Stimulated activated CD4-positive, alpha-beta T cell treated with anti-CD3 and anti-CD28 coated beads, Interleukin-2, amount 100 ng/mL, for 4 hours (primary cell): Measurements from ENCODE around the gene KIF17.
"Not testable (repeated sequence)": the region's sequence is repeated elsewhere in the genome, so short reads cannot be mapped to it uniquely, and the experiment has no call there.

Source experiments
- DNase-seq: peaks from one replicate; pipeline ENCODE4 v3.0.0-alpha.2; 2020; ENCODE audit warnings: low read depth

Gene KIF17

GRCh38 chr1:20686883-20687725 lies 30.7 kb downstream of the KIF17 start:
- no peak for DNase-seq

- DNase-seq: no peak
These were observed 32.1 kb downstream of the KIF17 start for GRCh38 chr1:20685741-20686140.

GRCh38 chr1:20685099-20685662 lies 32.6 kb downstream of the KIF17 start:
- DNase-seq: no peak

- DNase-seq: no peak
These were observed 33.2 kb downstream of the KIF17 start for GRCh38 chr1:20684651-20685050.

GRCh38 chr1:20684050-20684620 lies 33.7 kb downstream of the KIF17 start:
- DNase-seq: no peak

GRCh38 chr1:20683614-20684013 lies 34.2 kb downstream of the KIF17 start:
- DNase-seq: no peak

- DNase-seq: no peak
These were observed 35.1 kb downstream of the KIF17 start for GRCh38 chr1:20682571-20683236.

- no peak for DNase-seq
These were observed 35.8 kb downstream of the KIF17 start for GRCh38 chr1:20681999-20682398.

- DNase-seq: no peak
These were observed 37.5 kb downstream of the KIF17 start for GRCh38 chr1:20680269-20680668.

GRCh38 chr1:20678599-20678998 lies 39.2 kb downstream of the KIF17 start:
- no peak for DNase-seq

GRCh38 chr1:20673626-20674025 lies 44.2 kb downstream of the KIF17 start:
- DNase-seq: not testable (repeated sequence)

- DNase-seq: no peak
These were observed 45.6 kb downstream of the KIF17 start for GRCh38 chr1:20672265-20672632.

- DNase-seq: no peak
These were observed 46.9 kb downstream of the KIF17 start for GRCh38 chr1:20670936-20671335.

- no peak for DNase-seq
These were observed 49.2 kb downstream of the KIF17 start for GRCh38 chr1:20668581-20668980.

- DNase-seq: no peak
These were observed 51.0 kb downstream of the KIF17 start for GRCh38 chr1:20666804-20667203.

GRCh38 chr1:20666146-20666545 lies 51.7 kb downstream of the KIF17 start:
- DNase-seq: no peak

GRCh38 chr1:20665726-20666125 lies 52.1 kb downstream of the KIF17 start:
- DNase-seq: no peak

GRCh38 chr1:20663969-20664715 lies 53.7 kb downstream of the KIF17 start:
- DNase-seq: no peak

GRCh38 chr1:20663365-20663764 lies 54.4 kb downstream of the KIF17 start:
- DNase-seq: no peak

GRCh38 chr1:20662110-20662475 lies 55.7 kb downstream of the KIF17 start:
- DNase-seq: no peak

GRCh38 chr1:20661207-20662109 lies 56.3 kb downstream of the KIF17 start, which contains the start of gene DDOST:
Gene DDOST (minus strand): TSS chr1:20661369. CDS start chr1:20661350, 19 bp downstream.
- DNase-seq: peak; percentile 92
